ENCODE measurements around the gene ZNF273.
"Not testable (repeated sequence)": the region's sequence is repeated elsewhere in the genome, so short reads cannot be mapped to it uniquely, and the experiment has no call there.

DNA sequence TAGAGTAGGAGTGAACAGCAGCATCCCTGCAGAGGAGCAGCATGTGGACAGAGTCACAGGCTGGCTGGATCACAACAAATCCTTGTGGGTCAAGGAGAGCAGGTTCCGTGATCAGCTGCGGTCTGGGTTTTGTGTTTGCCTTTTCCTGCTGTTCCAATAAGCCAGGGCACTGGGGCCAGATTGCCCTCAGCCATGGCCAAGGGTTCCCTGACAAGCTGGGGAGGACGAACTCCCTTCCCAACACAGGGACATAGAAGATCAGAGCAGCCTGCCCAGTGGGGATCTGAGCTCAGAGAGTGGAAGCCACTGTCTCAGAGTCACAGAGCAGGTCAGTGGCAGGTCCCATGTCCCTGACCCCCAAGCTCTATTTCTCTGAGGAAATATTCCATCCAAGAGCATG lies 12.8 kb upstream of the ZNF273 start:
- TF ChIP-seq EZH2phosphoT487 (IDR thresholded peaks at IDR 0.05; ENCODE audit: borderline replicate concordance, low read depth, low read length): not testable (repeated sequence)
- TF ChIP-seq, protein P1, sequence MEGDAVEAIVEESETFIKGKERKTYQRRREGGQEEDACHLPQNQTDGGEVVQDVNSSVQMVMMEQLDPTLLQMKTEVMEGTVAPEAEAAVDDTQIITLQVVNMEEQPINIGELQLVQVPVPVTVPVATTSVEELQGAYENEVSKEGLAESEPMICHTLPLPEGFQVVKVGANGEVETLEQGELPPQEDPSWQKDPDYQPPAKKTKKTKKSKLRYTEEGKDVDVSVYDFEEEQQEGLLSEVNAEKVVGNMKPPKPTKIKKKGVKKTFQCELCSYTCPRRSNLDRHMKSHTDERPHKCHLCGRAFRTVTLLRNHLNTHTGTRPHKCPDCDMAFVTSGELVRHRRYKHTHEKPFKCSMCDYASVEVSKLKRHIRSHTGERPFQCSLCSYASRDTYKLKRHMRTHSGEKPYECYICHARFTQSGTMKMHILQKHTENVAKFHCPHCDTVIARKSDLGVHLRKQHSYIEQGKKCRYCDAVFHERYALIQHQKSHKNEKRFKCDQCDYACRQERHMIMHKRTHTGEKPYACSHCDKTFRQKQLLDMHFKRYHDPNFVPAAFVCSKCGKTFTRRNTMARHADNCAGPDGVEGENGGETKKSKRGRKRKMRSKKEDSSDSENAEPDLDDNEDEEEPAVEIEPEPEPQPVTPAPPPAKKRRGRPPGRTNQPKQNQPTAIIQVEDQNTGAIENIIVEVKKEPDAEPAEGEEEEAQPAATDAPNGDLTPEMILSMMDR (conservative IDR thresholded peaks at IDR 0.05; ENCODE audit: low read length): not testable (repeated sequence)

Measured in OCI-LY7 (cell line).